Thyroid gland (tissue), 4 donors: Measurements from ENCODE around the gene MUC3A. TPM values are rescaled to one million over a fixed set of nuclear protein-coding genes. Genes with fewer than 3 reads are reported as not detected.
A peak's percentile ranks its signal among the peaks of the same experiment; 100 is the strongest.

Experiments used
- DNase-seq, 2 donors: peaks; one replicate each; pipeline ENCODE4 v3.0.0-alpha.2; 2019
- H3K27ac ChIP-seq, 3 donors: fragments of 200-600 bp; sonication (generic); 1 replicate in 2 of 3; 2 replicates in 1 of 3; pipeline ENCODE4 v1.5.1; 2016 to 2019; ENCODE audit warnings: mild to moderate bottlenecking in 1 of 3, moderate library complexity in 1 of 3
- H3K27me3 ChIP-seq: fragments of 200-600 bp; sonication (generic); one replicate; pipeline ENCODE4 v1.5.1; 2019
- H3K36me3 ChIP-seq, 2 donors: fragments of 200-600 bp; sonication (generic); one replicate each; pipeline ENCODE4 v1.5.1; 2016 to 2019
- H3K4me1 ChIP-seq, 2 donors: fragments of 200-600 bp; sonication (generic); one replicate each; pipeline ENCODE4 v1.5.1; 2017 to 2019
- H3K4me3 ChIP-seq, 3 donors: fragments of 200-600 bp; sonication (generic); replicated peaks in 1 of 3; 1 replicate in 2 of 3; 2 replicates in 1 of 3; pipeline ENCODE4 v1.5.1; 2016; ENCODE audit warnings: mild to moderate bottlenecking in 1 of 3
- H3K9me3 ChIP-seq: fragments of 200-600 bp; sonication (generic); one replicate; pipeline ENCODE4 v1.5.1; 2017
- POLR2A ChIP-seq, 2 donors: fragments of 450-650 bp; IDR thresholded peaks; one replicate each; pipeline ENCODE4 v1.6.1; 2017; ENCODE audit warnings: antibody characterized with exemption in 2 of 2, mild to moderate bottlenecking in 2 of 2, moderate library complexity in 1 of 2
- WGBS, 2 donors: methylation state at CpG; one replicate each; pipeline ENCODE4 v1.1.5; 2017; 5-methylcytosine and 5-hydroxymethylcytosine counted together
- intact Hi-C: fragments of 100-400 bp; cut with DNase I; formaldehyde crosslinking; loops from one replicate; pipeline ENCODE4 v1.15.1; 2023
- small RNA-seq: library from RNA; depleted of rRNA; stranded (forward); fragments of <200 nt; gene quantifications from one replicate; pipeline ENCODE3, GENCODE V24; 2016
- total RNA-seq, 4 donors: library from RNA; depleted of rRNA; stranded (reverse); fragments of >200 nt; gene quantifications; one replicate each; pipeline ENCODE4 v1.2.3, GENCODE V29; 2016
- TF ChIP-seq, protein P1 (sequence below), 6 experiments: fragments of 200-600 bp in 3 of 6; fragments of 450-650 bp in 3 of 6; sonication (generic) in 3 of 6; IDR thresholded peaks; one replicate each; pipeline ENCODE4 v1.5.1; 2016 to 2019; ENCODE audit warnings: antibody characterized with exemption in 6 of 6, mild to moderate bottlenecking in 2 of 6, inconsistent platforms in 1 of 6, moderate library complexity in 1 of 6

Gene MUC3A
- total RNA-seq, 4 donors from 2014 or later: under 0.01 to 0.29 (median 0.22) TPM

- no peak overlapping the region for H3K4me3 ChIP-seq
- H3K27me3 ChIP-seq: no peaks in the 10 kb centered on the region
- 89 to 95% methylated on average over 6 of the region's 6 CpGs for WGBS, 2 donors
- intact Hi-C loops: no loop called here
- H3K27ac ChIP-seq: no peak overlapping the region
- TF ChIP-seq POLR2A (IDR thresholded peaks at IDR 0.05): no peak
- TF ChIP-seq, protein P1, sequence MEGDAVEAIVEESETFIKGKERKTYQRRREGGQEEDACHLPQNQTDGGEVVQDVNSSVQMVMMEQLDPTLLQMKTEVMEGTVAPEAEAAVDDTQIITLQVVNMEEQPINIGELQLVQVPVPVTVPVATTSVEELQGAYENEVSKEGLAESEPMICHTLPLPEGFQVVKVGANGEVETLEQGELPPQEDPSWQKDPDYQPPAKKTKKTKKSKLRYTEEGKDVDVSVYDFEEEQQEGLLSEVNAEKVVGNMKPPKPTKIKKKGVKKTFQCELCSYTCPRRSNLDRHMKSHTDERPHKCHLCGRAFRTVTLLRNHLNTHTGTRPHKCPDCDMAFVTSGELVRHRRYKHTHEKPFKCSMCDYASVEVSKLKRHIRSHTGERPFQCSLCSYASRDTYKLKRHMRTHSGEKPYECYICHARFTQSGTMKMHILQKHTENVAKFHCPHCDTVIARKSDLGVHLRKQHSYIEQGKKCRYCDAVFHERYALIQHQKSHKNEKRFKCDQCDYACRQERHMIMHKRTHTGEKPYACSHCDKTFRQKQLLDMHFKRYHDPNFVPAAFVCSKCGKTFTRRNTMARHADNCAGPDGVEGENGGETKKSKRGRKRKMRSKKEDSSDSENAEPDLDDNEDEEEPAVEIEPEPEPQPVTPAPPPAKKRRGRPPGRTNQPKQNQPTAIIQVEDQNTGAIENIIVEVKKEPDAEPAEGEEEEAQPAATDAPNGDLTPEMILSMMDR (IDR thresholded peaks at IDR 0.05): no peak
- no peak for DNase-seq
- H3K36me3 ChIP-seq: no peaks in the 10 kb centered on the region
- H3K4me1 ChIP-seq: peaks cover 0 to 10% of the 10 kb centered on the region in 2 donors
- no peaks in the 10 kb centered on the region for H3K9me3 ChIP-seq
Measured at GRCh38 chr7:101012931-101013330, 63.6 kb downstream of the MUC3A start.

- 65 to 91% methylated on average over 7 of the region's 8 CpGs for WGBS, 2 donors
Measured at GRCh38 chr7:101015626-101016025, 66.3 kb downstream of the MUC3A start.

DNA sequence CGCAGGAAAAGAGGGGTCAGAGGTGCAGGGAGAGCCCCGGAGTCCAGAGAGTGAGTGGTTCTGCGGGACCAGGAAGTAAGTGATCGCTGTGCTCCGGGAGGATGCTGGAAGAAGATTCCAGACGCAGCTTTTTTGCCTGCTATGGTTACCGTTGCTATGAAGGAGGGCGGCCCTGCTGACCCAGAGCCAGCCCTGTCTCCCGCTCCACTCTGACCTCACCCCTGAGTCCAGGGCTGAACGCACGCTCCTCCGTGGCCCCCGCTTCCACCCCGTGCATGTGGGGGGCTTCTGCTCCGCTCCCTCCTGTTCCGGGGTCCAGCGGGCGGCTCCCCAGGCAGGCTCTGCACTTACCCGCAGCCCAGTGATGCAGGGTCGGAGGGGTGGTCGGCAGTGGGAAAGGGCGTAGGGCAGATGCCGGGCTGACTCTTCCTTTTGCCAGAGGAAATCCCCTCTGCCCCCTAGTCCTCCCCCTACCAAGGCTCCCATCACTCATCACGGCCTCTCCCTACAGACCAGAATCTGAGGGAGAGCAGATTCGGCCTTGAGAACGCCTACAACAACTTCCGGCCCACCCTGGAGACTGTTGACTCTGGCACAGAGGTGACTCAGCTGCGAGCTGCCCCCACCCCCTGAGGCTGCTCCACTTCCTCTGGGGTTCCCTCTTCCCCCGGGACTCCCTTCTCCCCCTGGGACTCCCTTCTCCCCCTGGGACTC is 67.9 kb downstream of the MUC3A start:
- intact Hi-C loops: no loop called here
- Histone ChIP-seq H3K9me3 (no peaks in the 10 kb centered on the region), H3K4me3 (peak overlapping the region in 1 of 3 donors; percentile 14), H3K36me3 (no peaks in the 10 kb centered on the region), H3K27me3 (no peaks in the 10 kb centered on the region), H3K4me1 (peaks cover 0 to 10% of the 10 kb centered on the region in 2 donors), H3K27ac (peak overlapping the region in 1 of 3 donors; percentile 35)
- no peak for TF ChIP-seq POLR2A (IDR thresholded peaks at IDR 0.05)
- TF ChIP-seq, protein P1 (IDR thresholded peaks at IDR 0.05): no peak
- WGBS, 2 donors: 2 to 3% methylated on average over 10 to 28 of the region's 29 CpGs
- DNase-seq: peak; percentile 12

More at GRCh38 chr7:101015626-101016025, 66.3 kb downstream of the MUC3A start:
- DNase-seq: no peak
- no peaks in the 10 kb centered on the region for H3K27me3 ChIP-seq
- TF ChIP-seq POLR2A (IDR thresholded peaks at IDR 0.05): no peak
- TF ChIP-seq, protein P1 (IDR thresholded peaks at IDR 0.05): no peak
- H3K9me3 ChIP-seq: no peaks in the 10 kb centered on the region
- H3K4me3 ChIP-seq: no peak overlapping the region
- H3K36me3 ChIP-seq: no peaks in the 10 kb centered on the region
- H3K4me1 ChIP-seq: peaks cover 0 to 10% of the 10 kb centered on the region in 2 donors
- intact Hi-C loops: no loop called here
- H3K27ac ChIP-seq: no peak overlapping the region

Small RNAs within 50 kb of the gene (small RNA-seq; reads per million reads assigned to genes)
- gene RN7SL549P (not detected), gene RPS29P15 (not detected)

Other genes starting within 250 kb of the MUC3A start
- gene POP7, start 243.4 kb upstream of the MUC3A start, total RNA-seq: 10 to 100 TPM; 15.8 to 44.8 (median 21.0) TPM
- gene EPO, start 229.1 kb upstream of the MUC3A start, total RNA-seq: not detected
- gene ZAN, start 215.9 kb upstream of the MUC3A start, total RNA-seq: under 1 TPM in 2 of 4 donors, not detected in 2; under 0.01 TPM
- 10 to 100 TPM; 27.9 to 38.0 (median 35.1) TPM for gene EPHB4, start 122.0 kb upstream of the MUC3A start, total RNA-seq
- gene SLC12A9, start 96.8 kb upstream of the MUC3A start, total RNA-seq: 10 to 100 TPM; 15.2 to 27.9 (median 17.2) TPM
- 100 to 1,000 TPM in 3 of 4 donors, 10 to 100 TPM in 1; 64.5 to 122 (median 109) TPM for gene TRIP6, start 82.1 kb upstream of the MUC3A start, total RNA-seq
- gene SRRT, start 74.4 kb upstream of the MUC3A start, total RNA-seq: 100 to 1,000 TPM in 1 of 4 donors, 10 to 100 TPM in 3; 62.5 to 109 (median 93.2) TPM
- gene UFSP1, start 59.8 kb upstream of the MUC3A start, total RNA-seq: 10 to 100 TPM in 1 of 4 donors, 1 to 10 TPM in 3; 7.4 to 10.4 (median 8.9) TPM
- gene ACHE, start 53.6 kb upstream of the MUC3A start, total RNA-seq: 1 to 10 TPM; 1.0 to 4.8 (median 1.8) TPM
- gene MUC12, start 20.0 kb downstream of the MUC3A start, total RNA-seq: not detected
- gene MUC17, start 70.5 kb downstream of the MUC3A start, total RNA-seq: not detected
- gene TRIM56, start 135.9 kb downstream of the MUC3A start, total RNA-seq: 10 to 100 TPM; 19.6 to 36.4 (median 28.5) TPM
- gene SERPINE1, start 177.6 kb downstream of the MUC3A start, total RNA-seq: 10 to 100 TPM in 1 of 4 donors, 1 to 10 TPM in 3; 4.7 to 18.6 (median 7.6) TPM
- gene AP1S1, start 204.9 kb downstream of the MUC3A start, total RNA-seq: 10 to 100 TPM; 29.0 to 59.6 (median 41.3) TPM
- 1 to 10 TPM in 2 of 4 donors, not detected in 2; 1.3 to 2.3 TPM for gene VGF, start 216.0 kb downstream of the MUC3A start, total RNA-seq
- 1 to 10 TPM in 1 of 4 donors, under 1 TPM in 1, not detected in 2; 0.29 to 1.4 TPM for gene NAT16, start 230.8 kb downstream of the MUC3A start, total RNA-seq